ENCODE measurements around the gene GPBP1. TPM values are rescaled to one million over a fixed set of nuclear protein-coding genes. Genes with fewer than 3 reads are reported as not detected.

The GPBP1 gene
- total and polyA plus RNA-seq, 2 experiments from 2014 or later: 105 to 109 TPM

- no peak for ATAC-seq
These were observed 85.8 kb downstream of the GPBP1 start for GRCh38 chr5:57259704-57260103.

GRCh38 chr5:57262541-57262940 lies 88.7 kb downstream of the GPBP1 start:
- Mint-ChIP-seq H3K36me3 (ENCODE audit: low read depth) (peaks cover 46% of the 10 kb centered on the region), H3K4me1 (no peaks in the 10 kb centered on the region), H3K4me3 (no peak overlapping the region), H3K27ac (no peak overlapping the region), H3K9me3 (no peaks in the 10 kb centered on the region; the same call in 2 of the 3 replicates), H3K27me3 (ENCODE audit: insufficient read depth, low read depth, poor library complexity) (peaks cover 5% of the 10 kb centered on the region)
- Histone ChIP-seq H3K4me3 (no peak overlapping the region), H3K9me2 (ENCODE audit: insufficient read depth) (no peaks in the 10 kb centered on the region), H3K27me3 (ENCODE audit: insufficient read depth) (no peaks in the 10 kb centered on the region), H3K27ac (ENCODE audit: low read depth) (no peak overlapping the region), H3F3A (replicated peaks; ENCODE audit: low read depth) (no peaks in the 10 kb centered on the region), H3K36me3 (ENCODE audit: insufficient read depth) (peaks cover 20% of the 10 kb centered on the region), H3K4me1 (ENCODE audit: insufficient read depth) (no peaks in the 10 kb centered on the region), H3K79me2 (replicated peaks; ENCODE audit: insufficient read depth) (no peaks in the 10 kb centered on the region), H2AFZ (no peak overlapping the region), H4K20me1 (replicated peaks; ENCODE audit: insufficient read depth) (no peaks in the 10 kb centered on the region), H3K4me2 (no peak overlapping the region)
- no peak for TF ChIP-seq ETS1 (IDR thresholded peaks at IDR 0.05)
- no peak for TF ChIP-seq EZH2phosphoT487 (IDR thresholded peaks at IDR 0.05; ENCODE audit: unreplicated experiment)
- no peak for TF ChIP-seq EZH2 (IDR thresholded peaks at IDR 0.05; ENCODE audit: low read depth, unreplicated experiment)
- no peak for TF ChIP-seq NANOG (IDR thresholded peaks at IDR 0.05; ENCODE audit: borderline replicate concordance)
- ATAC-seq: no peak
- no peak for DNase-seq (ENCODE audit: low spot score)

More at GRCh38 chr5:57259704-57260103, 85.8 kb downstream of the GPBP1 start:
- no peak overlapping the region for H3K27ac ChIP-seq (ENCODE audit: low read depth)
- H3K4me2 ChIP-seq: no peak overlapping the region
- TF ChIP-seq CTCF (conservative IDR thresholded peaks at IDR 0.05; ENCODE audit: low read depth in 2 of 2): no peak
- no peaks in the 10 kb centered on the region for H4K20me1 ChIP-seq (replicated peaks; ENCODE audit: insufficient read depth)
- H3F3A ChIP-seq (replicated peaks; ENCODE audit: low read depth): no peaks in the 10 kb centered on the region
- peaks cover 26% of the 10 kb centered on the region for H3K36me3 ChIP-seq (ENCODE audit: insufficient read depth)
- Mint-ChIP-seq H3K36me3 (ENCODE audit: low read depth) (peaks cover 62% of the 10 kb centered on the region), H3K4me1 (no peaks in the 10 kb centered on the region), H3K9me3 (no peaks in the 10 kb centered on the region; the same call in 2 of the 3 replicates), H3K27me3 (ENCODE audit: insufficient read depth, low read depth, poor library complexity) (no peaks in the 10 kb centered on the region), H3K27ac (no peak overlapping the region), H3K4me3 (no peak overlapping the region)
- H2AFZ ChIP-seq: no peak overlapping the region
- H3K9me2 ChIP-seq (ENCODE audit: insufficient read depth): no peaks in the 10 kb centered on the region
- H3K4me1 ChIP-seq (ENCODE audit: insufficient read depth): no peaks in the 10 kb centered on the region
- H3K4me3 ChIP-seq: no peak overlapping the region
- DNase-seq (ENCODE audit: low spot score): no peak
- no peaks in the 10 kb centered on the region for H3K27me3 ChIP-seq (ENCODE audit: insufficient read depth)
- H3K79me2 ChIP-seq (replicated peaks; ENCODE audit: insufficient read depth): peaks cover 14% of the 10 kb centered on the region; the same call in 1 of the 2 replicates

- H3K9me3 Mint-ChIP-seq: no peaks in the 10 kb centered on the region
- Histone ChIP-seq H3K9me2 (ENCODE audit: insufficient read depth) (no peaks in the 10 kb centered on the region), H4K20me1 (replicated peaks; ENCODE audit: insufficient read depth) (no peaks in the 10 kb centered on the region), H2AFZ (no peak overlapping the region), H3K4me2 (no peak overlapping the region), H3K27me3 (ENCODE audit: insufficient read depth) (no peaks in the 10 kb centered on the region), H3K4me3 (no peak overlapping the region), H3K27ac (ENCODE audit: low read depth) (no peak overlapping the region), H3K36me3 (ENCODE audit: insufficient read depth) (peaks cover under 1% of the 10 kb centered on the region; the same call in 1 of the 2 replicates), H3K79me2 (replicated peaks; ENCODE audit: insufficient read depth) (no peaks in the 10 kb centered on the region), H3K4me1 (ENCODE audit: insufficient read depth) (no peaks in the 10 kb centered on the region), H3F3A (replicated peaks; ENCODE audit: low read depth) (no peaks in the 10 kb centered on the region)
- ATAC-seq (no peak), DNase-seq (ENCODE audit: low spot score) (no peak)
- no peak overlapping the region for H3K27ac Mint-ChIP-seq
- no peaks in the 10 kb centered on the region for H3K4me1 Mint-ChIP-seq
- no peak for TF ChIP-seq CREB1 (CRISPR knock-in tag; IDR thresholded peaks at IDR 0.05; ENCODE audit: low read depth)
- TF ChIP-seq JUNB (IDR thresholded peaks at IDR 0.05; ENCODE audit: unreplicated experiment): no peak
- no peak for TF ChIP-seq EZH2phosphoT487 (IDR thresholded peaks at IDR 0.05; ENCODE audit: unreplicated experiment)
- no peak overlapping the region for H3K4me3 Mint-ChIP-seq
- H3K36me3 Mint-ChIP-seq (ENCODE audit: low read depth): peaks cover 12% of the 10 kb centered on the region
- peaks cover 5% of the 10 kb centered on the region for H3K27me3 Mint-ChIP-seq (ENCODE audit: insufficient read depth, low read depth, poor library complexity)
These were observed 93.9 kb downstream of the GPBP1 start for GRCh38 chr5:57267805-57268204.

Data from GM23338 (cell line).